ENCODE results near the gene PARM1.

Gene PARM1

GRCh38 chr4:74932832-74933561 lies at the start of gene PARM1 (continued):
- peak; percentile 26 for TF ChIP-seq ZBTB11 (tag by site-specific recombination; conservative IDR thresholded peaks at IDR 0.05; ENCODE audit: low read depth)
- no peak for TF ChIP-seq ZNF398 (tag by site-specific recombination; IDR thresholded peaks at IDR 0.05)
- TF ChIP-seq ZNF600 (tag by site-specific recombination; IDR thresholded peaks at IDR 0.05) = peak; percentile 37; the same call in 1 of the 2 replicates
- no peak for TF ChIP-seq ZNF488 (tag by site-specific recombination; IDR thresholded peaks at IDR 0.05)
- TF ChIP-seq GFI1B (tag by site-specific recombination; IDR thresholded peaks at IDR 0.05) = no peak
- no peak for TF ChIP-seq ZFP37 (tag by site-specific recombination; IDR thresholded peaks at IDR 0.05)
- TF ChIP-seq KLF9 (tag by site-specific recombination; IDR thresholded peaks at IDR 0.05; ENCODE audit: low read depth) = no peak; the same call in 1 of the 2 replicates
- TF ChIP-seq TRIM28 (IDR thresholded peaks at IDR 0.05; ENCODE audit: borderline replicate concordance, low read length) = no peak
- no peak for TF ChIP-seq ZNF514 (tag by site-specific recombination; IDR thresholded peaks at IDR 0.05)
- TF ChIP-seq ELK4 (IDR thresholded peaks at IDR 0.05; ENCODE audit: borderline replicate concordance, low read depth, low read length) = no peak
- TF ChIP-seq ZNF843 (tag by site-specific recombination; IDR thresholded peaks at IDR 0.05) = 0 out of 2 replicates have a peak, but pooled peaks have one; percentile 16
- TF ChIP-seq ZNF132 (tag by site-specific recombination; IDR thresholded peaks at IDR 0.05; ENCODE audit: borderline replicate concordance) = no peak
- no peak for TF ChIP-seq MYNN (tag by site-specific recombination; IDR thresholded peaks at IDR 0.05; ENCODE audit: borderline replicate concordance)
- TF ChIP-seq OVOL3 (tag by site-specific recombination; IDR thresholded peaks at IDR 0.05) = no peak
- TF ChIP-seq ZNF513 (tag by site-specific recombination; IDR thresholded peaks at IDR 0.05) = no peak
- TF ChIP-seq ZBTB26 (tag by site-specific recombination; optimal IDR thresholded peaks at IDR 0.05) = peak; percentile 91
- TF ChIP-seq KLF7 (tag by site-specific recombination; IDR thresholded peaks at IDR 0.05; ENCODE audit: borderline replicate concordance) = no peak
- no peak for TF ChIP-seq REPIN1 (tag by site-specific recombination; IDR thresholded peaks at IDR 0.05; ENCODE audit: low read depth)
- TF ChIP-seq ZNF350 (tag by site-specific recombination; IDR thresholded peaks at IDR 0.05) = no peak
- TF ChIP-seq PATZ1 (tag by site-specific recombination; IDR thresholded peaks at IDR 0.05) = no peak
- no peak for TF ChIP-seq ZNF747 (tag by site-specific recombination; IDR thresholded peaks at IDR 0.05)
- TF ChIP-seq ZNF121 (tag by site-specific recombination; IDR thresholded peaks at IDR 0.05) = no peak
- TF ChIP-seq ZNF423 (tag by site-specific recombination; IDR thresholded peaks at IDR 0.05) = no peak
- TF ChIP-seq FEZF1 (tag by site-specific recombination; IDR thresholded peaks at IDR 0.05) = no peak; the same call in 1 of the 2 replicates
- no peak for TF ChIP-seq ZNF175 (tag by site-specific recombination; IDR thresholded peaks at IDR 0.05)
- TF ChIP-seq TCF7L2 (IDR thresholded peaks at IDR 0.05; ENCODE audit: borderline replicate concordance, low read depth, low read length) = no peak
- no peak for TF ChIP-seq ZNF133 (tag by site-specific recombination; IDR thresholded peaks at IDR 0.05)
